ENCODE results near the gene PDE3B.

GRCh38 chr11:14892577-14892976 lies 249.0 kb downstream of the PDE3B start:
- TF ChIP-seq EZH2 (IDR thresholded peaks at IDR 0.05; ENCODE audit: low read depth, low read length, severe bottlenecking) (no peak), EP300 (IDR thresholded peaks at IDR 0.05; ENCODE audit: borderline replicate concordance in 1 of 2, low read depth in 2 of 2, low read length in 2 of 2) (no peak), CBX8 (IDR thresholded peaks at IDR 0.05; ENCODE audit: borderline replicate concordance, low read depth, low read length) (no peak)

Data from H1 (cell line).